Stomach smooth muscle (tissue), 2 donors: Measurements from ENCODE around the gene TIFAB.

ENCODE experiments used
- H3K27ac ChIP-seq: one replicate; pipeline ENCODE4 v1.7.0; 2013; ENCODE audit warnings: mild to moderate bottlenecking, low read length, inconsistent platforms
- H3K27me3 ChIP-seq, 2 donors: one replicate each; pipeline ENCODE4 v1.7.0; 2013; ENCODE audit warnings: low read length in 2 of 2; ENCODE audit not compliant: insufficient read depth in 2 of 2, control insufficient read depth in 1 of 2
- H3K36me3 ChIP-seq, 2 donors: one replicate each; pipeline ENCODE4 v1.7.0; 2013; ENCODE audit warnings: low read length in 2 of 2; ENCODE audit not compliant: control insufficient read depth in 2 of 2, insufficient read depth in 2 of 2
- H3K4me1 ChIP-seq: one replicate; pipeline ENCODE4 v1.7.0; 2013; ENCODE audit warnings: low read length; ENCODE audit not compliant: control insufficient read depth, insufficient read depth
- H3K4me3 ChIP-seq, 2 donors: one replicate each; pipeline ENCODE4 v1.7.0; 2013; ENCODE audit warnings: low read length in 2 of 2
- H3K9ac ChIP-seq, 2 donors: one replicate each; pipeline ENCODE4 v1.7.0; 2013; ENCODE audit warnings: low read length in 2 of 2, mild to moderate bottlenecking in 1 of 2
- H3K9me3 ChIP-seq, 2 donors: one replicate each; pipeline ENCODE4 v1.7.0; 2013; ENCODE audit warnings: low read length in 2 of 2; ENCODE audit not compliant: control insufficient read depth in 2 of 2
- donor health status: healthy.
- donor health status: Pancreatic carcinoma.

TIFAB gene

GRCh38 chr5:135481909-135482311 lies 29.8 kb upstream of the TIFAB start:
- no peak overlapping the region for H3K4me3 ChIP-seq
- H3K9me3 ChIP-seq, result no peaks in the 10 kb centered on the region
- peaks cover 34 to 37% of the 10 kb centered on the region in 2 donors for H3K27me3 ChIP-seq
- H3K4me1 ChIP-seq, result no peaks in the 10 kb centered on the region
- H3K9ac ChIP-seq, result no peak overlapping the region
- H3K36me3 ChIP-seq, result no peaks in the 10 kb centered on the region
- H3K27ac ChIP-seq, result no peak overlapping the region

GRCh38 chr5:135481387-135481786 lies 29.2 kb upstream of the TIFAB start:
- Histone ChIP-seq H3K4me1 (no peaks in the 10 kb centered on the region), H3K36me3 (no peaks in the 10 kb centered on the region), H3K27me3 (peaks cover 33% of the 10 kb centered on the region in 2 donors), H3K27ac (no peak overlapping the region), H3K4me3 (no peak overlapping the region), H3K9ac (no peak overlapping the region), H3K9me3 (no peaks in the 10 kb centered on the region)

GRCh38 chr5:135480511-135480910 lies 28.4 kb upstream of the TIFAB start:
- Histone ChIP-seq H3K27ac (no peak overlapping the region), H3K4me3 (no peak overlapping the region), H3K27me3 (peaks cover 28 to 31% of the 10 kb centered on the region in 2 donors), H3K4me1 (no peaks in the 10 kb centered on the region), H3K9me3 (no peaks in the 10 kb centered on the region), H3K36me3 (no peaks in the 10 kb centered on the region), H3K9ac (no peak overlapping the region)

- no peak overlapping the region for H3K4me3 ChIP-seq
- no peak overlapping the region for H3K27ac ChIP-seq
- no peak overlapping the region for H3K9ac ChIP-seq
- H3K36me3 ChIP-seq, result no peaks in the 10 kb centered on the region
- no peaks in the 10 kb centered on the region for H3K9me3 ChIP-seq
- H3K4me1 ChIP-seq, result no peaks in the 10 kb centered on the region
- H3K27me3 ChIP-seq, result peaks cover 26 to 30% of the 10 kb centered on the region in 2 donors
Observed at GRCh38 chr5:135478938-135479337, 26.8 kb upstream of the TIFAB start.

- Histone ChIP-seq H3K4me3 (no peak overlapping the region), H3K4me1 (no peaks in the 10 kb centered on the region), H3K27ac (no peak overlapping the region), H3K9ac (no peak overlapping the region), H3K27me3 (peaks cover 27 to 39% of the 10 kb centered on the region in 2 donors), H3K9me3 (no peaks in the 10 kb centered on the region), H3K36me3 (no peaks in the 10 kb centered on the region)
Observed at GRCh38 chr5:135477613-135478066, 25.5 kb upstream of the TIFAB start.

- H3K9ac ChIP-seq, result no peak overlapping the region
- no peaks in the 10 kb centered on the region for H3K9me3 ChIP-seq
- no peak overlapping the region for H3K4me3 ChIP-seq
- H3K27me3 ChIP-seq, result peaks cover 28 to 41% of the 10 kb centered on the region in 2 donors
- no peaks in the 10 kb centered on the region for H3K36me3 ChIP-seq
- H3K4me1 ChIP-seq, result no peaks in the 10 kb centered on the region
- no peak overlapping the region for H3K27ac ChIP-seq
Observed at GRCh38 chr5:135476615-135477581, 24.7 kb upstream of the TIFAB start.

- peaks cover 21 to 31% of the 10 kb centered on the region in 2 donors for H3K27me3 ChIP-seq
- no peak overlapping the region for H3K27ac ChIP-seq
- no peaks in the 10 kb centered on the region for H3K9me3 ChIP-seq
- H3K9ac ChIP-seq, result no peak overlapping the region
- no peaks in the 10 kb centered on the region for H3K36me3 ChIP-seq
- no peaks in the 10 kb centered on the region for H3K4me1 ChIP-seq
- no peak overlapping the region for H3K4me3 ChIP-seq
Observed at GRCh38 chr5:135473956-135474670, 22.0 kb upstream of the TIFAB start.

- no peaks in the 10 kb centered on the region for H3K36me3 ChIP-seq
- H3K4me1 ChIP-seq, result no peaks in the 10 kb centered on the region
- H3K9ac ChIP-seq, result no peak overlapping the region
- no peak overlapping the region for H3K4me3 ChIP-seq
- H3K27me3 ChIP-seq, result peaks cover 18 to 25% of the 10 kb centered on the region in 2 donors
- H3K9me3 ChIP-seq, result no peaks in the 10 kb centered on the region
- no peak overlapping the region for H3K27ac ChIP-seq
Observed at GRCh38 chr5:135472141-135472540, 20.0 kb upstream of the TIFAB start.

GRCh38 chr5:135471726-135472125 lies 19.6 kb upstream of the TIFAB start:
- H3K9me3 ChIP-seq, result no peaks in the 10 kb centered on the region
- H3K27me3 ChIP-seq, result peaks cover 20 to 29% of the 10 kb centered on the region in 2 donors
- H3K36me3 ChIP-seq, result no peaks in the 10 kb centered on the region
- no peak overlapping the region for H3K4me3 ChIP-seq
- no peak overlapping the region for H3K27ac ChIP-seq
- H3K4me1 ChIP-seq, result peaks cover 3% of the 10 kb centered on the region
- no peak overlapping the region for H3K9ac ChIP-seq

GRCh38 chr5:135469911-135470310 lies 17.8 kb upstream of the TIFAB start:
- Histone ChIP-seq H3K9me3 (no peaks in the 10 kb centered on the region), H3K9ac (no peak overlapping the region), H3K36me3 (no peaks in the 10 kb centered on the region), H3K27me3 (peaks cover 31 to 37% of the 10 kb centered on the region in 2 donors), H3K4me3 (no peak overlapping the region), H3K27ac (no peak overlapping the region), H3K4me1 (peaks cover 8% of the 10 kb centered on the region)
